GM10266 (cell line): ENCODE measurements around the gene NSD1.

Source experiments
- DNase-seq: peaks from one replicate; pipeline ENCODE4 v3.0.0; 2012; ENCODE audit errors: extremely low spot score
- CTCF ChIP-seq: IDR thresholded peaks from 2 replicates; pipeline ENCODE4 v1.5.1; 2012; ENCODE audit warnings: mild to moderate bottlenecking, low read depth; ENCODE audit not compliant: control insufficient read depth, insufficient read depth; ENCODE audit errors: missing control alignments

Gene NSD1

GRCh38 chr5:177347699-177348098, 214.1 kb downstream of the NSD1 start:
- no peak for DNase-seq
- TF ChIP-seq CTCF = no peak

GRCh38 chr5:177349362-177349647, 215.7 kb downstream of the NSD1 start:
- no peak for TF ChIP-seq CTCF
- no peak for DNase-seq

GRCh38 chr5:177349762-177350161, 216.2 kb downstream of the NSD1 start:
- TF ChIP-seq CTCF = no peak

More at GRCh38 chr5:177349762-177350161, 216.2 kb downstream of the NSD1 start:
- DNase-seq = no peak
